HG03280 (cell line): ENCODE data around the gene ANO1.

Experiments
- ATAC-seq: cut with Tn5 transposase; IDR thresholded peaks from one replicate; pipeline ENCODE4 v1.9.1; 2021; ENCODE audit warnings: mild to moderate bottlenecking, moderate library complexity; ENCODE audit not compliant: unreplicated experiment

The ANO1 gene

GRCh38 chr11:70092959-70093715 is 15.0 kb downstream of the ANO1 start:
- ATAC-seq: no peak

GRCh38 chr11:70095541-70096252 is 17.6 kb downstream of the ANO1 start:
- ATAC-seq: no peak

GRCh38 chr11:70097783-70098563 is 19.9 kb downstream of the ANO1 start:
- ATAC-seq: no peak

- no peak for ATAC-seq
Measured at GRCh38 chr11:70098936-70099335, 20.8 kb downstream of the ANO1 start.

- no peak for ATAC-seq
Measured at GRCh38 chr11:70099578-70100279, 21.6 kb downstream of the ANO1 start.

- ATAC-seq: no peak
Measured at GRCh38 chr11:70100280-70100603, 22.1 kb downstream of the ANO1 start.

GRCh38 chr11:70100791-70101190 is 22.7 kb downstream of the ANO1 start:
- no peak for ATAC-seq

- ATAC-seq: no peak
Measured at GRCh38 chr11:70103256-70103975, 25.3 kb downstream of the ANO1 start.

GRCh38 chr11:70104419-70104818 is 26.3 kb downstream of the ANO1 start:
- no peak for ATAC-seq

- ATAC-seq: no peak
Measured at GRCh38 chr11:70104961-70105360, 26.8 kb downstream of the ANO1 start.

- ATAC-seq: no peak
Measured at GRCh38 chr11:70105369-70105754, 27.2 kb downstream of the ANO1 start.

GRCh38 chr11:70105755-70106571 is 27.8 kb downstream of the ANO1 start:
- ATAC-seq: no peak

- ATAC-seq: no peak
Measured at GRCh38 chr11:70106757-70107156, 28.6 kb downstream of the ANO1 start.

- no peak for ATAC-seq
Measured at GRCh38 chr11:70107191-70107590, 29.1 kb downstream of the ANO1 start.

- no peak for ATAC-seq
Measured at GRCh38 chr11:70107756-70108155, 29.6 kb downstream of the ANO1 start.

- no peak for ATAC-seq
Measured at GRCh38 chr11:70108250-70108649, 30.1 kb downstream of the ANO1 start.

GRCh38 chr11:70109006-70109405 is 30.9 kb downstream of the ANO1 start:
- ATAC-seq: no peak

- no peak for ATAC-seq
Measured at GRCh38 chr11:70109903-70110302, 31.8 kb downstream of the ANO1 start.

GRCh38 chr11:70110538-70111055 is 32.5 kb downstream of the ANO1 start:
- ATAC-seq: no peak
